Glutamatergic neuron (in vitro differentiated cells): Measurements from ENCODE around the gene PTPRT. TPM values are rescaled to one million over a fixed set of nuclear protein-coding genes. Genes with fewer than 3 reads are reported as not detected.
A peak's percentile ranks its signal among the peaks of the same experiment; 100 is the strongest.

Experiments
- DNase-seq: peaks from one replicate; pipeline ENCODE4 v3.0.0; 2022
- H3K27ac Mint-ChIP-seq: one replicate; pipeline ENCODE4 v1.8.0; 2020; ENCODE audit warnings: mild to moderate bottlenecking, mixed read lengths, inconsistent platforms; ENCODE audit not compliant: unreplicated experiment
- H3K27me3 Mint-ChIP-seq: one replicate; pipeline ENCODE4 v1.8.0; 2020; ENCODE audit warnings: mild to moderate bottlenecking, moderate library complexity, mixed read lengths, inconsistent platforms; ENCODE audit not compliant: unreplicated experiment
- H3K36me3 Mint-ChIP-seq: one replicate; pipeline ENCODE4 v1.8.0; 2020; ENCODE audit warnings: mild to moderate bottlenecking, mixed read lengths, inconsistent platforms; ENCODE audit not compliant: unreplicated experiment
- H3K4me1 Mint-ChIP-seq: one replicate; pipeline ENCODE4 v1.8.0; 2020; ENCODE audit warnings: mild to moderate bottlenecking, low read depth, mixed read lengths, inconsistent platforms; ENCODE audit not compliant: unreplicated experiment
- H3K4me3 Mint-ChIP-seq: one replicate; pipeline ENCODE4 v1.8.0; 2020; ENCODE audit warnings: mild to moderate bottlenecking, mixed read lengths, inconsistent platforms; ENCODE audit not compliant: unreplicated experiment
- H3K9me3 Mint-ChIP-seq: one replicate; pipeline ENCODE4 v1.8.0; 2020; ENCODE audit warnings: mild to moderate bottlenecking, moderate library complexity, mixed read lengths, inconsistent platforms; ENCODE audit not compliant: unreplicated experiment
- total RNA-seq: library from RNA; stranded (reverse); fragmentation: NEBNext Ultra II Directional; extraction: Animal tissue kit (Norgen Biotek cat#: 25700); gene quantifications from one replicate; pipeline ENCODE4 v1.2.1, GENCODE V29; 2021; ENCODE audit not compliant: unreplicated experiment
- TF ChIP-seq, protein P1 (sequence below): fragments of 200-600 bp; sonication (generic); IDR thresholded peaks from one replicate; pipeline ENCODE4 v1.5.0; 2021; ENCODE audit not compliant: partially characterized antibody, unreplicated experiment

The PTPRT gene
- total RNA-seq, 1 donor from 2014 or later: 1.9 TPM

DNA sequence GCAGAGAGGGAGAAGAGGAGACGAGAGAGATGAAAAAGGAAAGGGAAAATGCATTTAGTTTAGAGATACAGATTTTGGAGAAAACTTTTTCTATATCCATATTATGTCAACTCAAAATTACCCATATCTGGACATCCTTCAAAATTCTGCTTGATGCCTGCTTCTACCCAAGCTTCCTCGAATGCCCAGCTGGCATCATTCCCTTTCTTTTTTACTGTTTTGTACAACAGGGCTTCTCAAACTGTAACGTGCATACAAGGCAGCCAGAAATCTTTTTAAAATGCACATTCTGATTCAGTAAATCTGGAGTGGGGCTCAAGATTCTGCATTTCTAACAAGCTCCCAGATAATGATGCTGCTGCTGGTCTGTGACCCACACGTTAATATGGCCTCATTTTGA is 1108.8 kb downstream of the PTPRT start:
- H3K4me3 Mint-ChIP-seq: no peak overlapping the region

DNA sequence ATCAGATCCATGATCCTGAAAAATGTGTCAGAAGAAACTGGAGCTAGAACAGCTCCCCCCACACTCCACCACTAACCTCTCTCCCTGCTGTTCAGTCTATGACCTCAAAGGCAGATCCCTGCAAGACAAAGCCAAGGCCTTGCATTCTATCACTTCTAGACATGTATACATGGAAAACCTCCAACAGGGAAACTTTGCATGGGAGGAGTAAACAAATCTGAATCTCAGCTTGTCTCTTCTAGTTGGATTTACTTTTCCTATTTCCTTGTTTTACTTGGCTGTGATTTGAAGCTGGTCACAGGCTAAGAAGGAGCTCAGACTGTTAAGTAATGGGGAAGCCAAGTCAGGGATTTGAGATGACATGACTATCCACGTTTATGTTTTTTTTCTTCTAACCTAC is 1114.8 kb downstream of the PTPRT start:
- Mint-ChIP-seq H3K9me3 (peaks cover under 1% of the 10 kb centered on the region), H3K27ac (no peak overlapping the region), H3K27me3 (no peaks in the 10 kb centered on the region), H3K4me1 (no peaks in the 10 kb centered on the region), H3K36me3 (no peaks in the 10 kb centered on the region), H3K4me3 (no peak overlapping the region)
- TF ChIP-seq, protein P1, sequence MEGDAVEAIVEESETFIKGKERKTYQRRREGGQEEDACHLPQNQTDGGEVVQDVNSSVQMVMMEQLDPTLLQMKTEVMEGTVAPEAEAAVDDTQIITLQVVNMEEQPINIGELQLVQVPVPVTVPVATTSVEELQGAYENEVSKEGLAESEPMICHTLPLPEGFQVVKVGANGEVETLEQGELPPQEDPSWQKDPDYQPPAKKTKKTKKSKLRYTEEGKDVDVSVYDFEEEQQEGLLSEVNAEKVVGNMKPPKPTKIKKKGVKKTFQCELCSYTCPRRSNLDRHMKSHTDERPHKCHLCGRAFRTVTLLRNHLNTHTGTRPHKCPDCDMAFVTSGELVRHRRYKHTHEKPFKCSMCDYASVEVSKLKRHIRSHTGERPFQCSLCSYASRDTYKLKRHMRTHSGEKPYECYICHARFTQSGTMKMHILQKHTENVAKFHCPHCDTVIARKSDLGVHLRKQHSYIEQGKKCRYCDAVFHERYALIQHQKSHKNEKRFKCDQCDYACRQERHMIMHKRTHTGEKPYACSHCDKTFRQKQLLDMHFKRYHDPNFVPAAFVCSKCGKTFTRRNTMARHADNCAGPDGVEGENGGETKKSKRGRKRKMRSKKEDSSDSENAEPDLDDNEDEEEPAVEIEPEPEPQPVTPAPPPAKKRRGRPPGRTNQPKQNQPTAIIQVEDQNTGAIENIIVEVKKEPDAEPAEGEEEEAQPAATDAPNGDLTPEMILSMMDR: no peak
- DNase-seq: no peak

More for the DNA sequence above, 1108.8 kb downstream of the PTPRT start:
- H3K27me3 Mint-ChIP-seq: peaks cover 2% of the 10 kb centered on the region
- peaks cover 2% of the 10 kb centered on the region for H3K4me1 Mint-ChIP-seq
- DNase-seq: no peak
- H3K9me3 Mint-ChIP-seq: peaks cover 2% of the 10 kb centered on the region
- H3K27ac Mint-ChIP-seq: no peak overlapping the region
- TF ChIP-seq, protein P1: no peak
- no peaks in the 10 kb centered on the region for H3K36me3 Mint-ChIP-seq

DNA sequence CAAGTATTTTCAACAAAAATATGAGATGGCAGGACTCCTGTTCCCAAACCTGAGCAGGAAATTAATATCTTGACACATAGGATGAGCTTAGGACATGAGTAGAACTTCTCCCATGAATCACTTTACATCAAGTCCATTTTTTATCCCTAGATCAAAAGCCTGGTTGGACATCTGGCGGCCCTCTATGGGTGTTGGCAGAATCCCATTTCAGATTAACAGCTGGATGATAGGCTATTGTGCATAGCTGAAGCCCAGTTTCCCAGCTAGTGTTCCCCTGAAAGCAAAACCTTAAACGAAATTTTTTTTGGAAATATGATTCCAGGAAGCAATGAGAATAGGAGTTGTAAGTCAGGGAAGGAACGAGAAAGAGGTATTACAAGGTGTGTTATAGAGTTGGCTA is 1122.1 kb downstream of the PTPRT start:
- no peak overlapping the region for H3K27ac Mint-ChIP-seq
- H3K4me1 Mint-ChIP-seq: peaks cover 23% of the 10 kb centered on the region
- H3K36me3 Mint-ChIP-seq: no peaks in the 10 kb centered on the region
- no peak overlapping the region for H3K4me3 Mint-ChIP-seq
- DNase-seq: no peak
- peaks cover 2% of the 10 kb centered on the region for H3K27me3 Mint-ChIP-seq
- peaks cover 6% of the 10 kb centered on the region for H3K9me3 Mint-ChIP-seq
- TF ChIP-seq, protein P1: no peak

DNA sequence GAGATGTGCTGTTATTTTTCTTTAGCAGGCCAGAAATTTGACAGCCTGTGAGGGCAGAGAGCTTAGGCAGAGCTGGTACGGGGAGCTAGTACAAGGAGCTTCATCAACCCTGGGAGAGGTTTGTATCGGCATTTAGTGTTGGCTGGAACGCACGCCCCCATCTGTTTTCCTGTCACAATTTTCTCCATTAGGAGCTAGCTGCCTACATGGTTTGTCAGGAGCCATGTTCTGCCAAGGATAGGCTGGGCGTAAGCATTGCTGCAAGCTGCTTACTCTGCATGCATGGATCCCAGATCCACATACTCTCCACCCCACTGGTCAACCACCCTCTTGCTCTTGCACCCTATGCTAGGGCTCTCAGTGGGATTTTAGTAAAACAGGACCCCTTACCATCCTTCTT is 1122.5 kb downstream of the PTPRT start:
- peaks cover 25% of the 10 kb centered on the region for H3K4me1 Mint-ChIP-seq
- H3K9me3 Mint-ChIP-seq: peaks cover 6% of the 10 kb centered on the region
- TF ChIP-seq, protein P1: no peak
- no peak overlapping the region for H3K27ac Mint-ChIP-seq
- H3K36me3 Mint-ChIP-seq: no peaks in the 10 kb centered on the region
- no peak overlapping the region for H3K4me3 Mint-ChIP-seq
- DNase-seq: no peak
- peaks cover 2% of the 10 kb centered on the region for H3K27me3 Mint-ChIP-seq

DNA sequence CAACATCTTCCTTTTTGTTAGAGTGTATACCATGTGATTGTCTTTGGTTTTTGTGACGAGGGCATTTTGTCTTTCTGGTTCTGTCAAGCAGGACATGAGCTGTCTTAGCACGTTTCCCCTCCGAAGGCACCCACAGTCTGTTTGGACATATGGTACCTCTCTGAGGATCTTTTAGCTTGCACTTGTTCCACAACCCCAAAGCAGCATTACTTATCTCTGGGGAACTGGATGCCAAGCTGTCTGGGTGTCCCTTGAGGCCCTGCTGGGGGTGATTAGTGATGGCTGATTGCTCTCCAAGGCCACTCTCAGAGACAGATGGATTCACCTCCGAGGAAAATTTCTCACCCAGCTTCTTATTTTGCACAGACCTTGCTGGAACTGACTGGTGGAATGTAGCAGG is 1126.6 kb downstream of the PTPRT start:
- Mint-ChIP-seq H3K27ac (peak overlapping the region; percentile 23), H3K9me3 (peaks cover 3% of the 10 kb centered on the region)
- DNase-seq: peak; percentile 54

More for the DNA sequence above, 1126.6 kb downstream of the PTPRT start:
- H3K27me3 Mint-ChIP-seq: peaks cover 2% of the 10 kb centered on the region
- peak overlapping the region; percentile 27 for H3K4me3 Mint-ChIP-seq
- TF ChIP-seq, protein P1: no peak
- H3K36me3 Mint-ChIP-seq: peaks cover 3% of the 10 kb centered on the region
- H3K4me1 Mint-ChIP-seq: peaks cover 25% of the 10 kb centered on the region
